Vagina (tissue), 2 donors: ENCODE measurements around the gene MSH3.

Experiments used
- POLR2A ChIP-seq, 2 donors: fragments of 450-650 bp; IDR thresholded peaks; one replicate each; pipeline ENCODE4 v1.6.1; 2017; ENCODE audit warnings: antibody characterized with exemption in 2 of 2, mild to moderate bottlenecking in 2 of 2, moderate library complexity in 2 of 2
- POLR2AphosphoS5 ChIP-seq, 2 donors: sonication (generic); formaldehyde crosslinking; IDR thresholded peaks; one replicate each; pipeline ENCODE4 v1.9.0; 2017; ENCODE audit warnings: antibody characterized with exemption in 2 of 2, mild to moderate bottlenecking in 2 of 2, low read depth in 1 of 2; ENCODE audit not compliant: insufficient read depth in 1 of 2
- TF ChIP-seq, protein P1 (sequence below), 3 experiments: fragments of 450-650 bp in 2 of 3; fragments of 200-600 bp in 1 of 3; sonication (generic) in 1 of 3; IDR thresholded peaks; one replicate each; pipeline ENCODE4 v1.5.1; 2017 to 2019; ENCODE audit warnings: antibody characterized with exemption in 3 of 3, mild to moderate bottlenecking in 2 of 3, moderate library complexity in 2 of 3

DNA sequence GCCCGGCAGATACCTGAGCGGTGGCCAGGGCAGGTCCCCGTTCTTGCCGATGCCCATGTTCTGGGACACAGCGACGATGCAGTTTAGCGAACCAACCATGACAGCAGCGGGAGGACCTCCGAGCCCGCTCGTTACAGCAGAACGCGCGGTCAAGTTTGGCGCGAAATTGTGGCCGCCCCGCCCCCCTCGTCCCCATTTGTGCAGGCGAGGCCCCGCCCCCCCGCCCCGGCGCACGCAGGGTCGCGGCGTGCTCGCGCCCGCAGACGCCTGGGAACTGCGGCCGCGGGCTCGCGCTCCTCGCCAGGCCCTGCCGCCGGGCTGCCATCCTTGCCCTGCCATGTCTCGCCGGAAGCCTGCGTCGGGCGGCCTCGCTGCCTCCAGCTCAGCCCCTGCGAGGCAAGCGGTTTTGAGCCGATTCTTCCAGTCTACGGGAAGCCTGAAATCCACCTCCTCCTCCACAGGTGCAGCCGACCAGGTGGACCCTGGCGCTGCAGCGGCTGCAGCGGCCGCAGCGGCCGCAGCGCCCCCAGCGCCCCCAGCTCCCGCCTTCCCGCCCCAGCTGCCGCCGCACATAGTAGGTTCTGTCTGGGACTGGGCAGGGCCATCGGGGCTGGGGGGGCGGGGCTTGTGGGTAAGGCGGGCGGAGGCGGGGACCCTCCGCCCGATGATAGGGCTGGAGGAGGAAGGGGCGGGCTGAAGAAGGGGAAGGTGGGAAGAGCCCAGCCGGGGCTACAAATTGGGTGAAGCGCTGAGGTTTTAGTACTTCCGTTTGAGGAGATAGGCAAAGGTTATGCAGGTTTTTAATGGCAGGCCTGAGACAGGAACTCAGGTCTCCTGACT, at the start of gene MSH3, which contains the start of gene DHFR:
- TF ChIP-seq POLR2A (IDR thresholded peaks at IDR 0.05) (peak in 1 of 2 donors; percentile 6), POLR2AphosphoS5 (IDR thresholded peaks at IDR 0.05; ENCODE audit: insufficient read depth in 1 of 2, low read depth in 1 of 2) (peak in 1 of 2 donors; percentile 73)
- TF ChIP-seq, protein P1, sequence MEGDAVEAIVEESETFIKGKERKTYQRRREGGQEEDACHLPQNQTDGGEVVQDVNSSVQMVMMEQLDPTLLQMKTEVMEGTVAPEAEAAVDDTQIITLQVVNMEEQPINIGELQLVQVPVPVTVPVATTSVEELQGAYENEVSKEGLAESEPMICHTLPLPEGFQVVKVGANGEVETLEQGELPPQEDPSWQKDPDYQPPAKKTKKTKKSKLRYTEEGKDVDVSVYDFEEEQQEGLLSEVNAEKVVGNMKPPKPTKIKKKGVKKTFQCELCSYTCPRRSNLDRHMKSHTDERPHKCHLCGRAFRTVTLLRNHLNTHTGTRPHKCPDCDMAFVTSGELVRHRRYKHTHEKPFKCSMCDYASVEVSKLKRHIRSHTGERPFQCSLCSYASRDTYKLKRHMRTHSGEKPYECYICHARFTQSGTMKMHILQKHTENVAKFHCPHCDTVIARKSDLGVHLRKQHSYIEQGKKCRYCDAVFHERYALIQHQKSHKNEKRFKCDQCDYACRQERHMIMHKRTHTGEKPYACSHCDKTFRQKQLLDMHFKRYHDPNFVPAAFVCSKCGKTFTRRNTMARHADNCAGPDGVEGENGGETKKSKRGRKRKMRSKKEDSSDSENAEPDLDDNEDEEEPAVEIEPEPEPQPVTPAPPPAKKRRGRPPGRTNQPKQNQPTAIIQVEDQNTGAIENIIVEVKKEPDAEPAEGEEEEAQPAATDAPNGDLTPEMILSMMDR (IDR thresholded peaks at IDR 0.05), result peak in 1 of 3 experiments; percentile 25
